Loucy (cell line): ENCODE measurements around the gene TRERF1.

Source experiments
- EZH2phosphoT487 ChIP-seq: fragments of 200-600 bp; IDR thresholded peaks from 2 replicates; pipeline ENCODE4 v1.6.1; 2018; ENCODE audit warnings: antibody characterized with exemption, mild to moderate bottlenecking, moderate library complexity, borderline replicate concordance
- TF ChIP-seq, protein P1 (sequence below): fragments of 200-600 bp; sonication (generic); conservative IDR thresholded peaks from 2 replicates; pipeline ENCODE4 v1.5.1; 2014; ENCODE audit warnings: mild to moderate bottlenecking, antibody characterized with exemption, low read length

DNA sequence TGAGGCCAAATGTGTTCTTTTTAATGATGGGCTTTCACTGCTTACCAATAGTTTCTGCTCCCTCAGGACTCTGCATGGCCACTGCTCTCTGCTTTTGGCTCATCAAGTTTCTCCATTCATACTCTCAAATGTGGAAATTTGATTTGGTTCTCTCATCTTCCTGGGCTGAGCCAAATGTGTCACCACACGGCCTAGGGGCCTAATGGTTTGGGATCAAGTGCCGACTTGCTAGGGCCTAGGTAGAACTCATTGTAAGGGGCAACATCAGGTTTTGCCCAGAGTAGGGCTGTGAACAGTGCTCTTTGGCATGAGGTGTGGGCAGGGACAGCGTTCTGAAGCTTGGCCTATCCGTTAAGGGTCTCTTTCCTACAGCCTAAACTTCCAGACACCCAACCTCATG lies 230.2 kb downstream of the TRERF1 start:
- TF ChIP-seq, protein P1, sequence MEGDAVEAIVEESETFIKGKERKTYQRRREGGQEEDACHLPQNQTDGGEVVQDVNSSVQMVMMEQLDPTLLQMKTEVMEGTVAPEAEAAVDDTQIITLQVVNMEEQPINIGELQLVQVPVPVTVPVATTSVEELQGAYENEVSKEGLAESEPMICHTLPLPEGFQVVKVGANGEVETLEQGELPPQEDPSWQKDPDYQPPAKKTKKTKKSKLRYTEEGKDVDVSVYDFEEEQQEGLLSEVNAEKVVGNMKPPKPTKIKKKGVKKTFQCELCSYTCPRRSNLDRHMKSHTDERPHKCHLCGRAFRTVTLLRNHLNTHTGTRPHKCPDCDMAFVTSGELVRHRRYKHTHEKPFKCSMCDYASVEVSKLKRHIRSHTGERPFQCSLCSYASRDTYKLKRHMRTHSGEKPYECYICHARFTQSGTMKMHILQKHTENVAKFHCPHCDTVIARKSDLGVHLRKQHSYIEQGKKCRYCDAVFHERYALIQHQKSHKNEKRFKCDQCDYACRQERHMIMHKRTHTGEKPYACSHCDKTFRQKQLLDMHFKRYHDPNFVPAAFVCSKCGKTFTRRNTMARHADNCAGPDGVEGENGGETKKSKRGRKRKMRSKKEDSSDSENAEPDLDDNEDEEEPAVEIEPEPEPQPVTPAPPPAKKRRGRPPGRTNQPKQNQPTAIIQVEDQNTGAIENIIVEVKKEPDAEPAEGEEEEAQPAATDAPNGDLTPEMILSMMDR = no peak
- TF ChIP-seq EZH2phosphoT487 = no peak
